H9 (cell line): ENCODE results near the gene ASPG. TPM values are rescaled to one million over a fixed set of nuclear protein-coding genes. Genes with fewer than 3 reads are reported as not detected.
A peak's percentile ranks its signal among the peaks of the same experiment; 100 is the strongest.

Experiments used
- DNase-seq: peaks from one replicate; pipeline ENCODE4 v3.0.0-alpha.2; 2017
- H2AFZ ChIP-seq: one replicate; pipeline ENCODE4 v1.6.1; 2013; ENCODE audit warnings: mild to moderate bottlenecking, low read length, control low read depth, moderate library complexity
- H2AK5ac ChIP-seq: 2 replicates; pipeline ENCODE4 v1.6.1; 2013; ENCODE audit warnings: low read length, control low read depth, mixed read lengths; ENCODE audit not compliant: insufficient read length
- H2BK120ac ChIP-seq: one replicate; pipeline ENCODE4 v1.6.1; 2013; ENCODE audit warnings: low read depth, mild to moderate bottlenecking, low read length, control low read depth, inconsistent platforms; ENCODE audit not compliant: poor library complexity, severe bottlenecking
- H2BK12ac ChIP-seq: 2 replicates; pipeline ENCODE4 v1.6.1; 2013; ENCODE audit warnings: low read length, control low read depth, mixed read lengths, low read depth; ENCODE audit not compliant: insufficient read length
- H2BK15ac ChIP-seq: 2 replicates; pipeline ENCODE4 v1.6.1; 2013; ENCODE audit warnings: low read depth, low read length, control low read depth
- H2BK20ac ChIP-seq: one replicate; pipeline ENCODE4 v1.6.1; 2013; ENCODE audit warnings: low read depth, mild to moderate bottlenecking, low read length, control low read depth, inconsistent platforms; ENCODE audit not compliant: poor library complexity, severe bottlenecking
- H2BK5ac ChIP-seq: 2 replicates; pipeline ENCODE4 v1.6.1; 2013; ENCODE audit warnings: low read length, control low read depth, mixed read lengths; ENCODE audit not compliant: insufficient read length
- H3K14ac ChIP-seq: 2 replicates; pipeline ENCODE4 v1.6.1; 2013; ENCODE audit warnings: low read length, control low read depth; ENCODE audit not compliant: insufficient read depth
- H3K18ac ChIP-seq: 2 replicates; pipeline ENCODE4 v1.6.1; 2013; ENCODE audit warnings: low read depth, mild to moderate bottlenecking, mixed read lengths, low read length, control low read depth; ENCODE audit not compliant: insufficient read length
- H3K23ac ChIP-seq: 2 replicates; pipeline ENCODE4 v1.6.1; 2013; ENCODE audit warnings: low read length, control low read depth, mixed read lengths, low read depth; ENCODE audit not compliant: insufficient read length
- H3K23me2 ChIP-seq: 2 replicates; pipeline ENCODE4 v1.6.1; 2013; ENCODE audit warnings: low read depth, mild to moderate bottlenecking, mixed read lengths, low read length, control low read depth; ENCODE audit not compliant: insufficient read length, poor library complexity, severe bottlenecking
- H3K27ac ChIP-seq: 2 replicates; pipeline ENCODE4 v1.5.1; 2013; ENCODE audit warnings: low read length, control low read depth, mixed read lengths, low read depth; ENCODE audit not compliant: insufficient read length
- H3K27me3 ChIP-seq: 2 replicates; pipeline ENCODE4 v1.6.1; 2013; ENCODE audit warnings: low read length, control low read depth, inconsistent platforms; ENCODE audit not compliant: insufficient read depth
- H3K4ac ChIP-seq: 2 replicates; pipeline ENCODE4 v1.6.1; 2013; ENCODE audit warnings: low read depth, mild to moderate bottlenecking, control low read depth, inconsistent platforms, low read length, moderate library complexity
- H3K4me1 ChIP-seq: 2 replicates; pipeline ENCODE4 v1.6.1; 2013; ENCODE audit warnings: low read length, control low read depth, inconsistent platforms; ENCODE audit not compliant: insufficient read depth
- H3K4me2 ChIP-seq: 2 replicates; pipeline ENCODE4 v1.6.1; 2013; ENCODE audit warnings: low read length, control low read depth, mixed read lengths; ENCODE audit not compliant: insufficient read length, insufficient read depth
- H3K56ac ChIP-seq: 2 replicates; pipeline ENCODE4 v1.6.1; 2013; ENCODE audit warnings: low read depth, mild to moderate bottlenecking, mixed read lengths, low read length, control low read depth; ENCODE audit not compliant: insufficient read length
- H3K79me1 ChIP-seq: 2 replicates; pipeline ENCODE4 v1.6.1; 2013; ENCODE audit warnings: low read depth, mild to moderate bottlenecking, moderate library complexity, low read length, control low read depth, inconsistent platforms; ENCODE audit not compliant: insufficient read depth, poor library complexity, severe bottlenecking
- H3K79me2 ChIP-seq: 2 replicates; pipeline ENCODE4 v1.6.1; 2013; ENCODE audit warnings: low read length, control low read depth, inconsistent platforms; ENCODE audit not compliant: insufficient read depth
- H3K9ac ChIP-seq: 2 replicates; pipeline ENCODE4 v1.6.1; 2013; ENCODE audit warnings: low read length, control low read depth, mixed read lengths; ENCODE audit not compliant: insufficient read length; ENCODE audit errors: extremely low read depth
- H3K9me3 ChIP-seq: one replicate; pipeline ENCODE4 v1.6.1; 2013; ENCODE audit warnings: low read depth, low read length, inconsistent platforms; ENCODE audit not compliant: control insufficient read depth
- H3T11ph ChIP-seq: one replicate; pipeline ENCODE4 v1.6.1; 2013; ENCODE audit warnings: mild to moderate bottlenecking, low read length, control low read depth, inconsistent platforms
- H4K20me1 ChIP-seq: one replicate; pipeline ENCODE4 v1.6.1; 2013; ENCODE audit not compliant: control insufficient read depth, insufficient read length, insufficient read depth
- H4K5ac ChIP-seq: 2 replicates; pipeline ENCODE4 v1.6.1; 2013; ENCODE audit warnings: low read depth, mild to moderate bottlenecking, mixed read lengths, low read length, control low read depth; ENCODE audit not compliant: insufficient read length
- H4K8ac ChIP-seq: replicated peaks from 2 replicates; pipeline ENCODE4 v1.6.1; 2013; ENCODE audit warnings: low read length, control low read depth, mixed read lengths, low read depth; ENCODE audit not compliant: insufficient read length
- H4K91ac ChIP-seq: 2 replicates; pipeline ENCODE4 v1.6.1; 2013; ENCODE audit warnings: low read depth, mild to moderate bottlenecking, moderate library complexity, mixed read lengths, low read length, control low read depth; ENCODE audit not compliant: insufficient read length
- H3K27ac Mint-ChIP-seq, 3 experiments: 2 replicates in 2 of 3; 3 replicates in 1 of 3; pipeline ENCODE4 v1.8.0; 2020 to 2021; ENCODE audit warnings: mixed read lengths in 3 of 3, mild to moderate bottlenecking in 1 of 3, moderate library complexity in 1 of 3
- H3K27me3 Mint-ChIP-seq: 2 replicates; pipeline ENCODE4 v1.8.0; 2021; ENCODE audit warnings: low read depth, mild to moderate bottlenecking, moderate library complexity, mixed read lengths
- H3K36me3 Mint-ChIP-seq, 3 experiments: 2 replicates in 2 of 3; 3 replicates in 1 of 3; pipeline ENCODE4 v1.8.0; 2020 to 2021; ENCODE audit warnings: low read depth in 3 of 3, mixed read lengths in 3 of 3; ENCODE audit not compliant: insufficient read depth in 1 of 3
- H3K4me1 Mint-ChIP-seq, 2 experiments: 2 replicates each; pipeline ENCODE4 v1.8.0; 2020; ENCODE audit warnings: mixed read lengths in 2 of 2
- H3K4me3 Mint-ChIP-seq, 2 experiments: 2 replicates in 1 of 2; 3 replicates in 1 of 2; pipeline ENCODE4 v1.8.0; 2020 to 2021; ENCODE audit warnings: mild to moderate bottlenecking in 2 of 2, mixed read lengths in 2 of 2, moderate library complexity in 1 of 2
- H3K9me3 Mint-ChIP-seq, 2 experiments: 2 replicates in 1 of 2; 3 replicates in 1 of 2; pipeline ENCODE4 v1.8.0; 2020; ENCODE audit warnings: mild to moderate bottlenecking in 2 of 2, mixed read lengths in 2 of 2, moderate library complexity in 1 of 2
- CTCF ChIP-seq: fragments of 200-600 bp; sonication (generic); conservative IDR thresholded peaks from 3 replicates; pipeline ENCODE4 v1.8.0; 2021; ENCODE audit warnings: antibody characterized with exemption, mild to moderate bottlenecking
- WGBS: extraction: QIAGEN DNeasy Blood & Tissue Kit; methylation state at CpG from one replicate; pipeline ENCODE4 v1.1.7; 2013; ENCODE audit warnings: missing lambda C conversion rate, low lambda C conversion rate, mixed read lengths; ENCODE audit not compliant: insufficient read length; ENCODE audit errors: extremely low coverage; 5-methylcytosine and 5-hydroxymethylcytosine counted together
- total RNA-seq: library from RNA; stranded (reverse); gene quantifications from 2 replicates; pipeline ENCODE4 v1.2.1, GENCODE V29; 2021

The ASPG gene
- total RNA-seq, 1 experiment from 2014 or later = 0.33 TPM

GRCh38 chr14:104048758-104049507 lies 36.6 kb upstream of the ASPG start:
- Histone ChIP-seq H3T11ph (no peak overlapping the region), H3K23ac (no peak overlapping the region), H3K4me1 (no peaks in the 10 kb centered on the region), H2AFZ (no peak overlapping the region), H2BK120ac (no peak overlapping the region), H2BK15ac (no peak overlapping the region), H3K79me2 (no peaks in the 10 kb centered on the region), H3K79me1 (no peaks in the 10 kb centered on the region), H4K91ac (no peak overlapping the region), H3K14ac (no peak overlapping the region), H4K8ac (no peak overlapping the region), H4K20me1 (no peaks in the 10 kb centered on the region), H3K27me3 (peaks cover 3% of the 10 kb centered on the region; the same call in 1 of the 2 replicates), H4K5ac (no peak overlapping the region), H3K27ac (no peak overlapping the region), H3K4ac (no peak overlapping the region), H3K23me2 (no peaks in the 10 kb centered on the region), H2BK5ac (no peak overlapping the region), H3K9ac (no peak overlapping the region), H3K9me3 (no peaks in the 10 kb centered on the region), H2BK12ac (no peak overlapping the region), H3K18ac (no peak overlapping the region), H2BK20ac (no peak overlapping the region), H3K4me2 (no peak overlapping the region), H2AK5ac (no peak overlapping the region), H3K56ac (no peak overlapping the region)
- Mint-ChIP-seq H3K36me3 (no peaks in the 10 kb centered on the region; a peak in 1 of 7 replicates), H3K9me3 (no peaks in the 10 kb centered on the region; a peak in 1 of 5 replicates), H3K4me1 (no peaks in the 10 kb centered on the region), H3K4me3 (no peak overlapping the region), H3K27ac (peak overlapping the region in 1 of 3 experiments; percentile 57; a peak in 1 of 7 replicates), H3K27me3 (no peaks in the 10 kb centered on the region; the same call in 1 of the 2 replicates)
- no CpG with 5 or more reads among the region's 2 CpGs for WGBS
- no peak for TF ChIP-seq CTCF
- no peak for DNase-seq
